CD4-positive, alpha-beta T cell treated with Interleukin-15 for 4 hours (primary cell): ENCODE data around the gene VTI1A.

ENCODE experiments used
- DNase-seq: peaks from one replicate; pipeline ENCODE4 v3.0.0-alpha.2; 2020; ENCODE audit warnings: low spot score

Gene VTI1A

GRCh38 chr10:112546474-112546873, 99.5 kb downstream of the VTI1A start:
- DNase-seq = no peak

GRCh38 chr10:112548535-112549276, 101.7 kb downstream of the VTI1A start:
- no peak for DNase-seq

GRCh38 chr10:112552593-112553110, 105.6 kb downstream of the VTI1A start:
- DNase-seq = no peak

- no peak for DNase-seq
Observed at GRCh38 chr10:112553315-112553714, 106.3 kb downstream of the VTI1A start.

GRCh38 chr10:112554263-112554662, 107.2 kb downstream of the VTI1A start:
- DNase-seq = no peak

- DNase-seq = no peak
Observed at GRCh38 chr10:112557197-112557596, 110.2 kb downstream of the VTI1A start.

- no peak for DNase-seq
Observed at GRCh38 chr10:112558476-112559142, 111.6 kb downstream of the VTI1A start.

GRCh38 chr10:112559349-112559748, 112.3 kb downstream of the VTI1A start:
- DNase-seq = no peak

- DNase-seq = no peak
Observed at GRCh38 chr10:112562122-112562521, 115.1 kb downstream of the VTI1A start.

- DNase-seq = no peak
Observed at GRCh38 chr10:112562809-112563663, 116.0 kb downstream of the VTI1A start.

GRCh38 chr10:112564337-112564736, 117.3 kb downstream of the VTI1A start:
- no peak for DNase-seq

GRCh38 chr10:112565434-112566053, 118.5 kb downstream of the VTI1A start:
- DNase-seq = peak; percentile 7

GRCh38 chr10:112570585-112570984, 123.6 kb downstream of the VTI1A start:
- no peak for DNase-seq

GRCh38 chr10:112579578-112579977, 132.6 kb downstream of the VTI1A start:
- DNase-seq = no peak

GRCh38 chr10:112580267-112580666, 133.3 kb downstream of the VTI1A start:
- no peak for DNase-seq

GRCh38 chr10:112581921-112582320, 134.9 kb downstream of the VTI1A start:
- DNase-seq = no peak

GRCh38 chr10:112583236-112583939, 136.4 kb downstream of the VTI1A start:
- DNase-seq = no peak

GRCh38 chr10:112584276-112584675, 137.3 kb downstream of the VTI1A start:
- no peak for DNase-seq

GRCh38 chr10:112585126-112585525, 138.1 kb downstream of the VTI1A start:
- DNase-seq = no peak

- DNase-seq = no peak
Observed at GRCh38 chr10:112585960-112586359, 138.9 kb downstream of the VTI1A start.

- DNase-seq = no peak
Observed at GRCh38 chr10:112587729-112588128, 140.7 kb downstream of the VTI1A start.
